Type B pancreatic cell (in vitro differentiated cells): ENCODE measurements around the gene GRIK1. TPM values are rescaled to one million over a fixed set of nuclear protein-coding genes. Genes with fewer than 3 reads are reported as not detected.
"Not testable (repeated sequence)": the region's sequence is repeated elsewhere in the genome, so short reads cannot be mapped to it uniquely, and the experiment has no call there.

ENCODE experiments used
- DNase-seq: peaks from one replicate; pipeline ENCODE4 v3.0.0; 2021; ENCODE audit warnings: mixed read lengths; ENCODE audit not compliant: unreplicated experiment; ENCODE audit errors: extremely low spot score
- H3K27ac Mint-ChIP-seq: 2 replicates; pipeline ENCODE4 v1.8.0; 2021; ENCODE audit warnings: mild to moderate bottlenecking, mixed read lengths
- H3K27me3 Mint-ChIP-seq: 2 replicates; pipeline ENCODE4 v1.8.0; 2021; ENCODE audit warnings: mixed read lengths
- H3K36me3 Mint-ChIP-seq: 2 replicates; pipeline ENCODE4 v1.8.0; 2021; ENCODE audit warnings: mixed read lengths
- H3K4me1 Mint-ChIP-seq: one replicate; pipeline ENCODE4 v1.8.0; 2021; ENCODE audit warnings: mixed read lengths; ENCODE audit not compliant: unreplicated experiment
- H3K4me3 Mint-ChIP-seq: 2 replicates; pipeline ENCODE4 v1.8.0; 2021; ENCODE audit warnings: mild to moderate bottlenecking, mixed read lengths
- H3K9me3 Mint-ChIP-seq: 2 replicates; pipeline ENCODE4 v1.8.0; 2021; ENCODE audit warnings: mixed read lengths
- CTCF ChIP-seq: fragments of 200-600 bp; sonication (generic); conservative IDR thresholded peaks from 2 replicates; pipeline ENCODE4 v1.5.0; 2021; ENCODE audit warnings: antibody characterized with exemption, mild to moderate bottlenecking
- total RNA-seq: library from RNA; stranded (reverse); gene quantifications from 2 replicates; pipeline ENCODE4 v1.2.1, GENCODE V29; 2021; ENCODE audit warnings: low replicate concordance

GRIK1 gene
- total RNA-seq, 1 donor from 2014 or later = 6.1 TPM

GRCh38 chr21:29961291-29962027 lies 21.7 kb upstream of the GRIK1 start:
- H3K9me3 Mint-ChIP-seq = peaks cover 8% of the 10 kb centered on the region

DNA sequence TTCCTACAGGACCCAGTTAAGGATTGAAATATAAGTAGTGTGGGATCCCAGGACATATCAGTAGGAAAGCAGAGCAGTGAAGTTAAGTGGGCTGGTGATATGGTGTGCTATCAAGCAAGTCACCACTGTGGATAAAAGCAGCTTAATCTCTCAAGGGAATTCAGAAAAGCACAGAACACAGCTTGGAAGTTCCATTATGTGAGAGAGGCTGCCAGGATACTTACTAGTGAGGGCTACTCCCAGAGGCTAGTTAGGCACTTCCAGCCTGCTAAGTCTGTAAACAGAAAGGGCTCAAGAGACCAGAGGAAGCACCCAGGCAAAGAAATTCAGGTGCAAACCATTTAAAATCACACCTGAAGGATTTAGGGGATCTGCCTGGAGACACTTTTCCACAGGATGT lies 18.8 kb upstream of the GRIK1 start:
- DNase-seq = no peak
- H3K27me3 Mint-ChIP-seq = no peaks in the 10 kb centered on the region
- no peak overlapping the region for H3K4me3 Mint-ChIP-seq
- peaks cover 8% of the 10 kb centered on the region for H3K9me3 Mint-ChIP-seq
- peaks cover 6% of the 10 kb centered on the region for H3K4me1 Mint-ChIP-seq
- TF ChIP-seq CTCF = no peak
- no peak overlapping the region for H3K27ac Mint-ChIP-seq
- H3K36me3 Mint-ChIP-seq = no peaks in the 10 kb centered on the region

More at GRCh38 chr21:29961291-29962027, 21.7 kb upstream of the GRIK1 start:
- Mint-ChIP-seq H3K36me3 (no peaks in the 10 kb centered on the region), H3K27ac (no peak overlapping the region), H3K4me1 (peaks cover 4% of the 10 kb centered on the region), H3K27me3 (no peaks in the 10 kb centered on the region), H3K4me3 (no peak overlapping the region)
- no peak for DNase-seq
- TF ChIP-seq CTCF = no peak

DNA sequence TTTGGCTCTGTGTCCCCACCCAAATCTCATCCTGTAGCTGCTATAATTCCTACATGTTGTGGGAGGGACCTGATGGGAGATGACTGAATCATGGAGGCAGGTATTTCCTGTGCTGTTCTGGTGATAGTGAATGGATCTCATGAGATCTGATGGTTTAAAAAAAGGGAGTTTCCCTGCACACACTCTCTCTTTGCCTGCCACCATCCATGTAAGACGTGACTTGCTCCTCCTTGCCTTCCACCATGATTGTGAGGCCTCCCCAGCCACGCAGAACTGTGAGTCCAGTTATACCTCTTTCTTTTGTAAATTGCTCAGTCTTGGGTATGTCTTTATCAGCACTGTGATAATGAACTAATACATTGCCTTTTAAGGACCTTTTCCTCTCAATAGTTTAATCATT lies 18.2 kb upstream of the GRIK1 start:
- DNase-seq, H3K27ac Mint-ChIP-seq, H3K27me3 Mint-ChIP-seq, H3K4me3 Mint-ChIP-seq, H3K9me3 Mint-ChIP-seq, H3K36me3 Mint-ChIP-seq: not testable (repeated sequence)
- peaks cover 11% of the 10 kb centered on the region for H3K4me1 Mint-ChIP-seq

- Mint-ChIP-seq H3K9me3 (peaks cover 8% of the 10 kb centered on the region), H3K4me3 (no peak overlapping the region), H3K4me1 (peaks cover 11% of the 10 kb centered on the region), H3K27ac (no peak overlapping the region), H3K27me3 (no peaks in the 10 kb centered on the region), H3K36me3 (no peaks in the 10 kb centered on the region)
- no peak for TF ChIP-seq CTCF
- DNase-seq = no peak
Observed at GRCh38 chr21:29953690-29954089, 13.9 kb upstream of the GRIK1 start.

DNA sequence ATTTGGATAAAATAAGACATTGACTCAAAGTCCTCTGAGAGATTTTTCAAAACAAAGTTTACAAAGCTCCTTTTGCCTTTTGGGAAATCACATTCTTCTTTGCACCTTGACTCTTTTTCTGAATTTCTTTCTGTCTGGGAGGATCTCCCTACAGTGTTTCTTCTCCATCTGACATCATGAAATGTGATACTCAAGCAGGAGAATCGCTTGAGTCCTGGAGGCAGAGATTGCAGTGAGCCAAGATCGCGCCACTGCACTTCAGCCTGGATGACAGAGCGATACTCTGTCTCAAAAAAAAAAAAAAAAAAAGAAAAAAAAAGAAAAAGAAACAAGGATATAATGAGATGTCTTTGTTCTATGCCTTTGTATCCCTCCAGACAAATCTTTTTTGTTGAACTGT lies 13.3 kb upstream of the GRIK1 start:
- no peaks in the 10 kb centered on the region for H3K27me3 Mint-ChIP-seq
- peak overlapping the region; percentile 16 for H3K4me3 Mint-ChIP-seq
- H3K27ac Mint-ChIP-seq = no peak overlapping the region
- H3K36me3 Mint-ChIP-seq = no peaks in the 10 kb centered on the region
- DNase-seq = no peak
- no peak for TF ChIP-seq CTCF
- peaks cover 5% of the 10 kb centered on the region for H3K9me3 Mint-ChIP-seq
- H3K4me1 Mint-ChIP-seq = peaks cover 11% of the 10 kb centered on the region

- DNase-seq = no peak
- no peaks in the 10 kb centered on the region for H3K9me3 Mint-ChIP-seq
- no peak overlapping the region for H3K27ac Mint-ChIP-seq
- TF ChIP-seq CTCF = no peak
- H3K4me1 Mint-ChIP-seq = peaks cover 11% of the 10 kb centered on the region
- no peak overlapping the region for H3K4me3 Mint-ChIP-seq
- no peaks in the 10 kb centered on the region for H3K27me3 Mint-ChIP-seq
- no peaks in the 10 kb centered on the region for H3K36me3 Mint-ChIP-seq
Observed at GRCh38 chr21:29951911-29952310, 12.1 kb upstream of the GRIK1 start.
